ENCODE results near the gene ALDH2.
"Not testable (repeated sequence)": the region's sequence is repeated elsewhere in the genome, so short reads cannot be mapped to it uniquely, and the experiment has no call there.

GRCh38 chr12:111835531-111836181 lies 68.9 kb downstream of the ALDH2 start:
- not testable (repeated sequence) for TF ChIP-seq GLIS3, OSR1 (CRISPR knock-in tag; IDR thresholded peaks at IDR 0.05)
